WTC11 (cell line): ENCODE data around the gene SLC27A4.
A peak's percentile ranks its signal among the peaks of the same experiment; 100 is the strongest.

ENCODE experiments used
- CTCF ChIP-seq: fragments of 200-600 bp; IDR thresholded peaks from 2 replicates; pipeline ENCODE4 v1.8.0; 2022; ENCODE audit warnings: antibody characterized with exemption
- ESRRA ChIP-seq: sonication (generic); formaldehyde crosslinking; IDR thresholded peaks from 2 replicates; pipeline ENCODE4 v1.8.1; 2022; ENCODE audit warnings: mild to moderate bottlenecking, missing genetic modification reagents, borderline replicate concordance
- MAX ChIP-seq: sonication (generic); formaldehyde crosslinking; IDR thresholded peaks from 2 replicates; pipeline ENCODE4 v1.8.0; 2022; ENCODE audit warnings: mild to moderate bottlenecking, missing genetic modification reagents
- NFE2L1 ChIP-seq: sonication (generic); formaldehyde crosslinking; IDR thresholded peaks from 2 replicates; pipeline ENCODE4 v1.8.1; 2023; ENCODE audit warnings: missing genetic modification reagents
- NR3C1 ChIP-seq: sonication (generic); formaldehyde crosslinking; conservative IDR thresholded peaks from 2 replicates; pipeline ENCODE4 v1.8.1; 2023; ENCODE audit warnings: low read depth, mild to moderate bottlenecking, missing genetic modification reagents
- ZBTB43 ChIP-seq: sonication (generic); formaldehyde crosslinking; IDR thresholded peaks from 2 replicates; pipeline ENCODE4 v1.8.1; 2023; ENCODE audit warnings: mild to moderate bottlenecking, missing genetic modification reagents
- ZNF232 ChIP-seq: sonication (generic); formaldehyde crosslinking; IDR thresholded peaks from 2 replicates; pipeline ENCODE4 v1.8.0; 2022; ENCODE audit warnings: mild to moderate bottlenecking, missing genetic modification reagents
- TF ChIP-seq, protein P1 (sequence below): sonication (generic); formaldehyde crosslinking; IDR thresholded peaks from 2 replicates; pipeline ENCODE4 v1.8.1; 2023; ENCODE audit warnings: mild to moderate bottlenecking, moderate library complexity, missing genetic modification reagents
- TF ChIP-seq, protein P2 (sequence below): sonication (generic); formaldehyde crosslinking; IDR thresholded peaks from 2 replicates; pipeline ENCODE4 v1.8.1; 2023; ENCODE audit warnings: mild to moderate bottlenecking, missing genetic modification reagents, moderate library complexity
- TF ChIP-seq, protein P3 (sequence below): sonication (generic); formaldehyde crosslinking; IDR thresholded peaks from 2 replicates; pipeline ENCODE4 v1.8.1; 2022; ENCODE audit warnings: low read depth, mild to moderate bottlenecking, moderate library complexity, missing genetic modification reagents, borderline replicate concordance
- TF ChIP-seq, protein P4 (sequence below): sonication (generic); formaldehyde crosslinking; IDR thresholded peaks from 2 replicates; pipeline ENCODE4 v1.8.1; 2022; ENCODE audit warnings: mild to moderate bottlenecking, missing genetic modification reagents, moderate library complexity, borderline replicate concordance

DNA sequence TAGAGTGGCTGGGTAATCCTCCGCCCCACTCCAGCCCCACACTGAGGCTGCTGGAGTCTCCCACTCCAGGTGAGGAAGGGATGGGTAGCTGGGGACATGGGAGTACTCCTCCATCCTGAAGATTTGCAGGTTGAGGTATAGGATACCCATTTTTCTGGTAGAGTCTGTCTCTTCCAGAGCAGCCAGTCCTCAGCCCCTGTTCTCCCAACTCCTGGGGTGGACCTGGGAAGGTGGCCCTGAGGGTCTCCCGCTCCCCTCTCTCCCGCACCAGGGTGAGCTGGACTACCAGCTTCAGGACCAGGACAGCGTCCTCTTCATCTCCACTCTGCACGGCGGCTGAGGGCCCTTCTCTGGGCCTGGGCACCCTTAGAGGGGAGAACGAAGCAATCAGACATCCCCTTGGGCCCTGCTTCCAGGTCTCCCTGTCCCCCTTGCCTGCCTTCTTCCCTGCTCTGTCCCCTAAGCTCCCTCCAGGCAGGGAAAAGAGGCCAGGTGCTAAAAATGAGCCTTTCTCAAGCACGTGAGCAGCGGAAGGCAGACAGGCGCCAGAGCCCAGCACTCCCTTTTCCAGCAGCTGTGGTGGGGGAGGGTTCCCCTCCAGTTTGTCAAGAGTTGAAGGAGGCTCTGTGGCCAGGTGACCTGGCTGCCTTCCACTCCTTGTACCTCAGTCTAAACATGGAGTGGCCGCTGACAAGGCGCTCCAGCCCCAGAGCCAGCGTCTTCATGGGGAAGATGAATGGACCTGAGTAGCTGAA is 49.2 kb downstream of the SLC27A4 start:
- TF ChIP-seq CTCF (no peak), MAX (CRISPR knock-in tag) (no peak), ZNF232 (CRISPR knock-in tag) (no peak), NFE2L1 (no peak), ESRRA (CRISPR knock-in tag) (no peak), ZBTB43 (CRISPR knock-in tag) (no peak), NR3C1 (CRISPR knock-in tag) (no peak)
- TF ChIP-seq, protein P1, sequence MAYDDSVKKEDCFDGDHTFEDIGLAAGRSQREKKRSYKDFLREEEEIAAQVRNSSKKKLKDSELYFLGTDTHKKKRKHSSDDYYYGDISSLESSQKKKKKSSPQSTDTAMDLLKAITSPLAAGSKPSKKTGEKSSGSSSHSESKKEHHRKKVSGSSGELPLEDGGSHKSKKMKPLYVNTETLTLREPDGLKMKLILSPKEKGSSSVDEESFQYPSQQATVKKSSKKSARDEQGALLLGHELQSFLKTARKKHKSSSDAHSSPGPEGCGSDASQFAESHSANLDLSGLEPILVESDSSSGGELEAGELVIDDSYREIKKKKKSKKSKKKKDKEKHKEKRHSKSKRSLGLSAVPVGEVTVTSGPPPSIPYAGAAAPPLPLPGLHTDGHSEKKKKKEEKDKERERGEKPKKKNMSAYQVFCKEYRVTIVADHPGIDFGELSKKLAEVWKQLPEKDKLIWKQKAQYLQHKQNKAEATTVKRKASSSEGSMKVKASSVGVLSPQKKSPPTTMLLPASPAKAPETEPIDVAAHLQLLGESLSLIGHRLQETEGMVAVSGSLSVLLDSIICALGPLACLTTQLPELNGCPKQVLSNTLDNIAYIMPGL (CRISPR knock-in tag) = no peak
- TF ChIP-seq, protein P2, sequence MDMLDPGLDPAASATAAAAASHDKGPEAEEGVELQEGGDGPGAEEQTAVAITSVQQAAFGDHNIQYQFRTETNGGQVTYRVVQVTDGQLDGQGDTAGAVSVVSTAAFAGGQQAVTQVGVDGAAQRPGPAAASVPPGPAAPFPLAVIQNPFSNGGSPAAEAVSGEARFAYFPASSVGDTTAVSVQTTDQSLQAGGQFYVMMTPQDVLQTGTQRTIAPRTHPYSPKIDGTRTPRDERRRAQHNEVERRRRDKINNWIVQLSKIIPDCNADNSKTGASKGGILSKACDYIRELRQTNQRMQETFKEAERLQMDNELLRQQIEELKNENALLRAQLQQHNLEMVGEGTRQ (CRISPR knock-in tag) = 0 out of 2 replicates have a peak, but pooled peaks have one; percentile 14
- TF ChIP-seq, protein P3, sequence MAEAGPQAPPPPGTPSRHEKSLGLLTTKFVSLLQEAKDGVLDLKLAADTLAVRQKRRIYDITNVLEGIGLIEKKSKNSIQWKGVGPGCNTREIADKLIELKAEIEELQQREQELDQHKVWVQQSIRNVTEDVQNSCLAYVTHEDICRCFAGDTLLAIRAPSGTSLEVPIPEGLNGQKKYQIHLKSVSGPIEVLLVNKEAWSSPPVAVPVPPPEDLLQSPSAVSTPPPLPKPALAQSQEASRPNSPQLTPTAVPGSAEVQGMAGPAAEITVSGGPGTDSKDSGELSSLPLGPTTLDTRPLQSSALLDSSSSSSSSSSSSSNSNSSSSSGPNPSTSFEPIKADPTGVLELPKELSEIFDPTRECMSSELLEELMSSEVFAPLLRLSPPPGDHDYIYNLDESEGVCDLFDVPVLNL (CRISPR knock-in tag) = no peak
- TF ChIP-seq, protein P4, sequence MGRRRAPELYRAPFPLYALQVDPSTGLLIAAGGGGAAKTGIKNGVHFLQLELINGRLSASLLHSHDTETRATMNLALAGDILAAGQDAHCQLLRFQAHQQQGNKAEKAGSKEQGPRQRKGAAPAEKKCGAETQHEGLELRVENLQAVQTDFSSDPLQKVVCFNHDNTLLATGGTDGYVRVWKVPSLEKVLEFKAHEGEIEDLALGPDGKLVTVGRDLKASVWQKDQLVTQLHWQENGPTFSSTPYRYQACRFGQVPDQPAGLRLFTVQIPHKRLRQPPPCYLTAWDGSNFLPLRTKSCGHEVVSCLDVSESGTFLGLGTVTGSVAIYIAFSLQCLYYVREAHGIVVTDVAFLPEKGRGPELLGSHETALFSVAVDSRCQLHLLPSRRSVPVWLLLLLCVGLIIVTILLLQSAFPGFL = no peak
